ENCODE data around the gene LHX4. TPM values are rescaled to one million over a fixed set of nuclear protein-coding genes. Genes with fewer than 3 reads are reported as not detected.
"Not testable (repeated sequence)": the region's sequence is repeated elsewhere in the genome, so short reads cannot be mapped to it uniquely, and the experiment has no call there.

LHX4 gene
- total and polyA plus RNA-seq, 4 donors: 0.05 to 0.25 TPM; not detected in 2

DNA sequence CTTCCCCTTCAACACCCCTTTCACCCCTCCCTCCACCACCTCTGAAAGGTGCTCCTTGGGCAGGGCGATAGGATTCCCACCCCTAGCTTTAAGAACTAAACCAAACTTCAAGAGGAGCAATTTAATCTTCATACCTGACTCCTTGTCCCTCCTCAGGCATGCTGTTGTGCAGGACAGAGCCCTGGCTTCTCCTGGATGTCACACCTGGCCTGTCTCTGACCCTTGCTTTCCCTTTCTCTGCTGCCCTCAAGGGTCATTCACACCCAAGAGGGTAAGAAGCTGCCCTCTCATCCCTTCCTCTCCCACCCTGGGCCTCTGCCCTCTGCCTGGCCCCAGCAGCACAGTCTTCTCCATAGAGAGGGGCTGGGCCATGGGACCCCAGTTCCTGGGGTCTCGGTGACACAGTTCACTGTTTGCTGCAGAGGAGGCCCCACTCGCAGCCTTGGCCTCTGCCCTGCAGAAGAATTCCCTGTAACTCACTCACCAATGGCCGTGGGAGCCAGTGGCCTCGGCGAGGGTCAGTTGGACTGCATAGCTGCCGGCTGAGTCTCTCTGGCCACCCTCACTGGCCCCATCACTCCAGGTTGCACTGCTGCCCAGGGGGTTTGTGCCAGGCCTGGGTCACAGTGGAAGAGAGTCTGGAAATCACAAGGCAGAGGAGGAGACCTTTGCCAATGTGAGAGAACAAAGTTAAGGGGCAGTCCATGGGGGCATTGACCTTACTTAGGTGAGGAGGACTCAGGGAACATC, 28.4 kb upstream of the LHX4 start:
- DNase-seq (no peak), ATAC-seq (ENCODE audit: low FRiP score) (no peak)
- no peaks in the 10 kb centered on the region for H3K4me1 ChIP-seq (ENCODE audit: control insufficient read depth in 1 of 2, insufficient read depth in 2 of 2, low read length in 2 of 2)
- no peaks in the 10 kb centered on the region for H3K27me3 ChIP-seq (ENCODE audit: control insufficient read depth in 1 of 2, insufficient read depth in 2 of 2, low read length in 1 of 2)
- H3K36me3 ChIP-seq (ENCODE audit: control insufficient read depth in 1 of 2, insufficient read depth in 2 of 2, low read length in 1 of 2): peaks cover 0 to 1% of the 10 kb centered on the region in 2 donors
- no peak overlapping the region for H3K4me3 ChIP-seq (ENCODE audit: low read length in 2 of 2)
- no peak overlapping the region for H3K27ac ChIP-seq (ENCODE audit: low read depth in 1 of 2, low read length in 2 of 2)
- H3K9me3 ChIP-seq (ENCODE audit: control insufficient read depth, low read length): no peaks in the 10 kb centered on the region
- intact Hi-C loops (cut with DNase I): no loop called here
- WGBS, 2 donors: 84 to 88% methylated on average over 7 of the region's 7 CpGs

DNA sequence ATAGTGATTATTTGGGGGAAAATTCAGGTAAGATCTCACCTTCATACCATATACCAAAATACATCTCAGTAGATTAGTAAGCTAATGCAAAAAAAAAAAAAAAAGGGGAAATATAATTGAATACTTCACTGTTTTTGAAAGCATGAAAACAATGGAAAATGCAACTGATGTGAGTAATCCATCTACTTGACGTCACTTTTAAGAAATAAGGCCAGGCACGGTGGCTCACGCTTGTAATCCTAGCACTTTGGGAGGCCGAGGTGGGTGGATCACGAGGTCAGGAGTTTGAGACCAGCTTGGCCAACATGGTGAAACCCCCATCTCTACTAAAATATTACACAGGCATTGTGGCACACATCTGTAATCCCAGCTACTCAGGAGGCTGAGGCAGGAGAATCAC, 27.5 kb upstream of the LHX4 start:
- H3K27ac ChIP-seq (ENCODE audit: low read depth in 1 of 2, low read length in 2 of 2); H3K36me3 ChIP-seq (ENCODE audit: control insufficient read depth in 1 of 2, insufficient read depth in 2 of 2, low read length in 1 of 2); H3K27me3 ChIP-seq (ENCODE audit: control insufficient read depth in 1 of 2, insufficient read depth in 2 of 2, low read length in 1 of 2); intact Hi-C loops (cut with DNase I); H3K4me1 ChIP-seq (ENCODE audit: control insufficient read depth in 1 of 2, insufficient read depth in 2 of 2, low read length in 2 of 2); H3K9me3 ChIP-seq (ENCODE audit: control insufficient read depth, low read length); DNase-seq; ATAC-seq (ENCODE audit: low FRiP score); H3K4me3 ChIP-seq (ENCODE audit: low read length in 2 of 2): not testable (repeated sequence)
- 81 to 85% methylated on average over 5 of the region's 5 CpGs for WGBS, 2 donors

DNA sequence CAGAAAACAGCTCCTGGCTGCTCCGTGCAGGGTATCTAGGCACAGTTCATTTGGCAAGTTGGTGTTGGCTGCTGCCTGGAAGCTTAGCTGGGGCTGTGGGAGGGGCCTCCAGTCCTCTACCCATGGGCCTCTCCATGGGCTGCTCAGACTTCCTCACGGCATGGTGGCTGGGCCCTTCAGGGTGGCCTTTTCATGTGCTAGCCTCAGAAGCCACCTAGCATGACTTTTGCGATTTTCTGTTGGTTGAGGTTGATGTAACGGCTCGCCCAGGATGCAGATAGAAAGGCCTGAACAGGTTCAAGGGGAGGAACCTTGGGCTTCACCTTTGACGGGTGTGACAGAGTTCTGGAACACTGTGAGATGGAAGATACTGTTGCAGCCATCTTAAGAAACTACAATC, 25.8 kb upstream of the LHX4 start:
- ATAC-seq (ENCODE audit: low FRiP score): no peak
- Histone ChIP-seq H3K9me3 (ENCODE audit: control insufficient read depth, low read length) (no peaks in the 10 kb centered on the region), H3K4me3 (ENCODE audit: low read length in 2 of 2) (no peak overlapping the region), H3K27me3 (ENCODE audit: control insufficient read depth in 1 of 2, insufficient read depth in 2 of 2, low read length in 1 of 2) (no peaks in the 10 kb centered on the region), H3K4me1 (ENCODE audit: control insufficient read depth in 1 of 2, insufficient read depth in 2 of 2, low read length in 2 of 2) (no peaks in the 10 kb centered on the region), H3K27ac (ENCODE audit: low read depth in 1 of 2, low read length in 2 of 2) (no peak overlapping the region), H3K36me3 (ENCODE audit: control insufficient read depth in 1 of 2, insufficient read depth in 2 of 2, low read length in 1 of 2) (no peaks in the 10 kb centered on the region)
- no peak for DNase-seq
- 80% methylated on average over 6 of the region's 6 CpGs for WGBS, 2 donors
- intact Hi-C loops (cut with DNase I): no loop called here

DNA sequence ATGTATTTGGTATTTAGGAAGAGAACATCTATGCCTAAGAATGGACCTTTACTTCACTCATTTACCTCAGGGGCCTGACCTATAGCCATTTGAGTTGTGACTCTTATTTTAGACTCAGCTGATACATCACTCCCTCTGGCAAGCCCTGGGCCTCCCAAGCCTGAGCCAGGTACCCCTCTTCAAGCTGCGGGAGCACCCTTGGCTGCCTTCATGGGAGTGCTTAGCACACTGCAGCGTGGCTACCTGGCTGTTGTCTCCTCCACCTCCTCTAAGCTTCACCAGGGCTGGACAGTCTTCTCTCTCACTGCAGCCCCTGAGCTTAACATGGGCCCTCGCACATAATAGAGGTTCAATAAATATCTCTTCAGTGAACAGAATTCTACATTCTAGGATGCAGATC, 23.5 kb upstream of the LHX4 start:
- ATAC-seq (ENCODE audit: low FRiP score) (no peak), DNase-seq (peak; percentile 4 to 22)
- Histone ChIP-seq H3K9me3 (ENCODE audit: control insufficient read depth, low read length) (no peaks in the 10 kb centered on the region), H3K27ac (ENCODE audit: low read depth in 1 of 2, low read length in 2 of 2) (no peak overlapping the region), H3K27me3 (ENCODE audit: control insufficient read depth in 1 of 2, insufficient read depth in 2 of 2, low read length in 1 of 2) (no peaks in the 10 kb centered on the region), H3K4me3 (ENCODE audit: low read length in 2 of 2) (no peak overlapping the region), H3K4me1 (ENCODE audit: control insufficient read depth in 1 of 2, insufficient read depth in 2 of 2, low read length in 2 of 2) (no peaks in the 10 kb centered on the region), H3K36me3 (ENCODE audit: control insufficient read depth in 1 of 2, insufficient read depth in 2 of 2, low read length in 1 of 2) (no peaks in the 10 kb centered on the region)
- WGBS, 2 donors: 89 to 96% methylated on average over 3 of the region's 3 CpGs
- intact Hi-C loops (cut with DNase I): no loop called here

DNA sequence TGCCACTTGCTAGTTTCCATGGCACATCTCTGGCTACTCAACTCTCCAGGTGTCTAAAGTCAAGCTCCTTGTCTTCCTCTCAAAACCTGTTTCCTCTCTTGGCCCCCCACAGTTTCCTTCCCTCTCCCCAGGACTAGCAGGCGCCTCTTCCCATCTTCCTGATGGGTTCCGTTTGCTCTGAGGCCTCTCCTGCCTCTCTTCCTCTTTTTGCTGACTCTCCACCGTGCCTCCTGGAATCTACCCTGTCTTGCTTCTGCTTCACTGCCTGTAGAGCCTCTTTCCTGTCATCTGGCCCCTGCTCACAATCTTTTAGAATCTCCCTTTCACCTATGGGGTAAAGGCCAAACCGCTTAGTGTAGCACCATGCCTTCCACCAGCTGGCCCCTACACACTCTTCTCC, 21.8 kb upstream of the LHX4 start:
- 83 to 88% methylated on average over 4 of the region's 4 CpGs for WGBS, 2 donors
- no peaks in the 10 kb centered on the region for H3K36me3 ChIP-seq (ENCODE audit: control insufficient read depth in 1 of 2, insufficient read depth in 2 of 2, low read length in 1 of 2)
- H3K4me3 ChIP-seq (ENCODE audit: low read length in 2 of 2): no peak overlapping the region
- intact Hi-C loops (cut with DNase I): no loop called here
- no peaks in the 10 kb centered on the region for H3K27me3 ChIP-seq (ENCODE audit: control insufficient read depth in 1 of 2, insufficient read depth in 2 of 2, low read length in 1 of 2)
- DNase-seq (peak in 1 of 2 donors; percentile 29), ATAC-seq (ENCODE audit: low FRiP score) (no peak)
- no peak overlapping the region for H3K27ac ChIP-seq (ENCODE audit: low read depth in 1 of 2, low read length in 2 of 2)
- H3K9me3 ChIP-seq (ENCODE audit: control insufficient read depth, low read length): no peaks in the 10 kb centered on the region
- no peaks in the 10 kb centered on the region for H3K4me1 ChIP-seq (ENCODE audit: control insufficient read depth in 1 of 2, insufficient read depth in 2 of 2, low read length in 2 of 2)

DNA sequence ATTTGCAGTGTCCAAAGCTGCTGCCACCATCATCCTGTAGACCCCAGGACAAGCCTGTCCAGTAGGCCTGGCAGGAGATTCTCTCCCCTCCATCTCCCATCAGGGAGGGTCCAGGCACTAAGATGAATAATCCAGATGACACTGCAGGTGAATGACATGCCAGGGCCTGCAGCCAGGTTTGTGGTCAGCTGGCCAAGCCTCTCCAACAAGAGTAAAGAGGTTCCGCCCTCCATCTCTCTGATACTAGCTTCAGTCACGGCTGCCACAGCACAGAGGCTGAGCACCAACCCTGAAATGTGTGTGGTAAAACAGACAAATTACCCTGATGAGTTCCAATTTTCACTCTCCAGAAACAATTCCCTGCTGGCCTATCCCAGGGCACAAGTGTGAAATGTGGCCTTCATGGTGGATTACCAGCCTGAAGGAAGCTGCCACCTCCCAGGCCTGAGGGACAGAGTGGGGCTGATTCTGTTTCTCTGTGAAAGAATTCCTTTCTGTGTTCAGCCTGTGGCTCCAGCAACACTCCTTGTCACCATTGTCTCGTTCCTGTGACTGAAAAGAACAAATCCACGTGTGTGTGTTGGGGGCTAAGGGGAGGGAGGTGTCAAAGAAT, 19.9 kb upstream of the LHX4 start:
- Histone ChIP-seq H3K27ac (ENCODE audit: low read depth in 1 of 2, low read length in 2 of 2) (no peak overlapping the region), H3K27me3 (ENCODE audit: control insufficient read depth in 1 of 2, insufficient read depth in 2 of 2, low read length in 1 of 2) (no peaks in the 10 kb centered on the region), H3K4me3 (ENCODE audit: low read length in 2 of 2) (no peak overlapping the region), H3K36me3 (ENCODE audit: control insufficient read depth in 1 of 2, insufficient read depth in 2 of 2, low read length in 1 of 2) (no peaks in the 10 kb centered on the region), H3K4me1 (ENCODE audit: control insufficient read depth in 1 of 2, insufficient read depth in 2 of 2, low read length in 2 of 2) (no peaks in the 10 kb centered on the region), H3K9me3 (ENCODE audit: control insufficient read depth, low read length) (no peaks in the 10 kb centered on the region)
- ATAC-seq (ENCODE audit: low FRiP score): no peak
- WGBS, 2 donors: 73 to 79% methylated on average over 4 of the region's 4 CpGs
- intact Hi-C loops (cut with DNase I): no loop called here
- peak; percentile 15 to 24 for DNase-seq

DNA sequence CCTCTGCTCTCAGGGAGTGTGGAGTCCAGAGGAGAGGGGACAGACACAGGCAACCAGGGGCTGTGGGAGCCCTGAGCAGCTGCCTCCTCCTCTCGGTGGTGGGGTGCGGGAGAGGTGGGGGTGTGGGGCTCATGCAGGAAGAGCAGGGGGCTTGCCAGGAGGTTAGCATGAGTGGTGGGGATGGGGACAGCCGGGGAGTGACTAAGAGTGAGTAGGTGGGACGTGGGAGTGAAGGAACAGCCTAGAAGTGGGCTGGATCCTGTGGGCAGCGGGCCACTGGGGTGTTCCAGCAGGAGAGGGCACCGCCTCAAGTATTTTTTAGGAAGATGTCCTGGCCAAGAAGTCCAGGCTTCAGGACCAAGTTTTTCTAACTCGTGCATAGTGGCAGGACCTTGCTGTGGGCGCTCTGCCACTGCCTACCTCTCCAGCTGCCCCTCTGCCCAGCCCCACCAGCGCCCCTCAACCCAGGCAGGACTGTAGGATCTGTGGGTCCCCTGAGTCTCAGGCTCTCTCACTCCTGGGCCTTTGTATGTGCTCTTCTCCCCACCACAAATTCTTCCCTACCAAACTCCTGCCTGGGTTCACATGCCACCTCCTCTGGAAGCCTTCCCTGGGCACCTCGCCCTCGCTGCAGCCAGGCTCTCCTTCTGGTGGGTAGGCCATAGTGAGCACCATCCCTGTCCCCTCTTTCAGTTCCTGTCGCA, 18.8 kb upstream of the LHX4 start:
- Histone ChIP-seq H3K4me1 (ENCODE audit: control insufficient read depth in 1 of 2, insufficient read depth in 2 of 2, low read length in 2 of 2) (no peaks in the 10 kb centered on the region), H3K27me3 (ENCODE audit: control insufficient read depth in 1 of 2, insufficient read depth in 2 of 2, low read length in 1 of 2) (no peaks in the 10 kb centered on the region), H3K9me3 (ENCODE audit: control insufficient read depth, low read length) (no peaks in the 10 kb centered on the region), H3K4me3 (ENCODE audit: low read length in 2 of 2) (no peak overlapping the region), H3K27ac (ENCODE audit: low read depth in 1 of 2, low read length in 2 of 2) (no peak overlapping the region), H3K36me3 (ENCODE audit: control insufficient read depth in 1 of 2, insufficient read depth in 2 of 2, low read length in 1 of 2) (no peaks in the 10 kb centered on the region)
- ATAC-seq (ENCODE audit: low FRiP score) (no peak), DNase-seq (peak; percentile 29 to 58)
- 74 to 77% methylated on average over 11 to 12 of the region's 12 CpGs for WGBS, 2 donors
- intact Hi-C loops (cut with DNase I): no loop called here

DNA sequence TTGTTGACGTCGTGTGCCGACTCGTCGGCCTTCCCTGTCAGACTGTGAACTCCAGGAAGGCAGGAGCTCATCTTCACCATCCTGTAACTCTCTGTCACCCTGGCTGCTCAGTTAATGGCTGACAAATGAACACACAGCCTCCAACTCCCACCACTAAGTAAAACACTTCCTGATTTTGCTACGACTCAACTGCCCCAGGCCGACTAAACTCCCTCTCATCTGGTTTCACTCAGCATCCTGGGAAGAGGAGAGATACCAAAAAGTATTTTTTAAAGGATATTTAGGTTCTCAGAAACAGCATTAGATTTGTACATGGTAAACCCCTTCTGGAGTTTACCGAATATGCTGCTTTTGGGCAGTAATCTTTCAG, 18.2 kb upstream of the LHX4 start:
- Histone ChIP-seq H3K4me3 (ENCODE audit: low read length in 2 of 2) (no peak overlapping the region), H3K27ac (ENCODE audit: low read depth in 1 of 2, low read length in 2 of 2) (no peak overlapping the region), H3K4me1 (ENCODE audit: control insufficient read depth in 1 of 2, insufficient read depth in 2 of 2, low read length in 2 of 2) (no peaks in the 10 kb centered on the region), H3K27me3 (ENCODE audit: control insufficient read depth in 1 of 2, insufficient read depth in 2 of 2, low read length in 1 of 2) (no peaks in the 10 kb centered on the region), H3K36me3 (ENCODE audit: control insufficient read depth in 1 of 2, insufficient read depth in 2 of 2, low read length in 1 of 2) (no peaks in the 10 kb centered on the region), H3K9me3 (ENCODE audit: control insufficient read depth, low read length) (no peaks in the 10 kb centered on the region)
- ATAC-seq (ENCODE audit: low FRiP score) (no peak), DNase-seq (no peak)
- WGBS, 2 donors: 77 to 84% methylated on average over 8 of the region's 8 CpGs
- intact Hi-C loops (cut with DNase I): no loop called here

Data from aorta (tissue), 5 donors.